Measurements from ENCODE around the gene C8G. TPM values are rescaled to one million over a fixed set of nuclear protein-coding genes. Genes with fewer than 3 reads are reported as not detected.

C8G gene
- total RNA-seq, 1 donor from 2014 or later: 3.4 TPM

- POLR2A ChIA-PET: no interaction called here
Measured at GRCh38 chr9:136968333-136969127, 23.5 kb downstream of the C8G start.

GRCh38 chr9:136969150-136969549, 24.1 kb downstream of the C8G start:
- CTCF ChIA-PET: no interaction called here
- no peak for ATAC-seq (ENCODE audit: low read depth)
- intact Hi-C loops (cut with micrococcal nuclease): no loop called here
- H3K9me3 Mint-ChIP-seq: no peaks in the 10 kb centered on the region
- H3K27ac Mint-ChIP-seq: no peak overlapping the region
- DNase-seq: no peak
- H3K36me3 Mint-ChIP-seq (ENCODE audit: low read depth): no peaks in the 10 kb centered on the region
- TF ChIP-seq CTCF (IDR thresholded peaks at IDR 0.05): no peak
- POLR2A ChIA-PET: no interaction called here
- H3K4me1 Mint-ChIP-seq: peaks cover 9% of the 10 kb centered on the region
- H3K27me3 Mint-ChIP-seq: peaks cover 11% of the 10 kb centered on the region
- H3K4me3 Mint-ChIP-seq: no peak overlapping the region

More at GRCh38 chr9:136968333-136969127, 23.5 kb downstream of the C8G start:
- ATAC-seq (ENCODE audit: low read depth) (no peak), DNase-seq (no peak)
- Mint-ChIP-seq H3K9me3 (no peaks in the 10 kb centered on the region), H3K4me3 (no peak overlapping the region), H3K27me3 (peaks cover 11% of the 10 kb centered on the region), H3K4me1 (peaks cover 9% of the 10 kb centered on the region), H3K36me3 (ENCODE audit: low read depth) (no peaks in the 10 kb centered on the region), H3K27ac (no peak overlapping the region)
- no peak for TF ChIP-seq CTCF (IDR thresholded peaks at IDR 0.05)
- intact Hi-C loops (cut with micrococcal nuclease): no loop called here
- CTCF ChIA-PET: no interaction called here

- H3K4me3 Mint-ChIP-seq: no peak overlapping the region
- no peak for TF ChIP-seq CTCF (IDR thresholded peaks at IDR 0.05)
- H3K9me3 Mint-ChIP-seq: no peaks in the 10 kb centered on the region
- DNase-seq (no peak), ATAC-seq (ENCODE audit: low read depth) (no peak)
- POLR2A ChIA-PET: no interaction called here
- peaks cover 11% of the 10 kb centered on the region for H3K27me3 Mint-ChIP-seq
- H3K27ac Mint-ChIP-seq: no peak overlapping the region
- CTCF ChIA-PET: no interaction called here
- no peaks in the 10 kb centered on the region for H3K36me3 Mint-ChIP-seq (ENCODE audit: low read depth)
- intact Hi-C loops (cut with micrococcal nuclease): no loop called here
- H3K4me1 Mint-ChIP-seq: peaks cover 9% of the 10 kb centered on the region
Measured at GRCh38 chr9:136969774-136970173, 24.7 kb downstream of the C8G start.

- ChIA-PET CTCF (no interaction called here), POLR2A (no interaction called here)
- DNase-seq (no peak), ATAC-seq (ENCODE audit: low read depth) (no peak)
- TF ChIP-seq CTCF (IDR thresholded peaks at IDR 0.05): no peak
- intact Hi-C loops (cut with micrococcal nuclease): no loop called here
- no peak overlapping the region for H3K27ac Mint-ChIP-seq
- H3K4me3 Mint-ChIP-seq: no peak overlapping the region
- peaks cover 11% of the 10 kb centered on the region for H3K27me3 Mint-ChIP-seq
- no peaks in the 10 kb centered on the region for H3K36me3 Mint-ChIP-seq (ENCODE audit: low read depth)
- no peaks in the 10 kb centered on the region for H3K9me3 Mint-ChIP-seq
- H3K4me1 Mint-ChIP-seq: peaks cover 9% of the 10 kb centered on the region
Measured at GRCh38 chr9:136970361-136970760, 25.3 kb downstream of the C8G start.

- intact Hi-C loops (cut with micrococcal nuclease): no loop called here
- Mint-ChIP-seq H3K27me3 (peaks cover 9% of the 10 kb centered on the region), H3K4me1 (no peaks in the 10 kb centered on the region), H3K4me3 (no peak overlapping the region), H3K9me3 (no peaks in the 10 kb centered on the region), H3K27ac (no peak overlapping the region), H3K36me3 (ENCODE audit: low read depth) (no peaks in the 10 kb centered on the region)
- CTCF ChIA-PET: interaction anchor here (1.4 kb wide), 1 partner anchor 21 kb away, joined by 3 read pairs; no protein-coding TSS in a partner anchor
- no peak for DNase-seq
- POLR2A ChIA-PET: no interaction called here
- no peak for ATAC-seq (ENCODE audit: low read depth)
- TF ChIP-seq CTCF (IDR thresholded peaks at IDR 0.05): no peak
Measured at GRCh38 chr9:136971746-136972145, 26.7 kb downstream of the C8G start.
